ENCODE data around the gene SCFD2. TPM values are rescaled to one million over a fixed set of nuclear protein-coding genes. Genes with fewer than 3 reads are reported as not detected.

SCFD2 gene
- total and polyA plus RNA-seq, 5 donors from 2014 or later: 15.0 to 23.9 (median 16.3) TPM

DNA sequence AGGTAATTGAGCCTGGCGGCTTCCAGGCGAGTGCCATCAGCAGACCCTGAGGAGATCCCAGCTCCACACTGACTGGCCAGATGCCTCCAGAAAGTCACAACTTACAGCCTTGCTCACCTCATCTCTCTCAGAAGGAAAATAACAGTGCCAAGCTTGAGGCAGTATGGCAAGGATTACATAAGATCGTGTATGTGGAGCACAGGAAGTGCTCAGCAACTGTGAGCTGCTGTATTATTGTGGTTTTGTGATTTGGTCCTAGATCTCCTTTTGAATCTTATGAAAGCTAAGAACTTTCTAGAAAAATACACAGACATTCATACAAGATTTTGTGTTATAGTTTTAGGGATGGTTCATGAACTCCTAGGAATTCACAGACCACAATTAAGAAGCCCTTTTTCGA, 489.8 kb downstream of the SCFD2 start:
- Histone ChIP-seq H3K4me1 (ENCODE audit: control insufficient read depth, insufficient read depth, low read length, poor library complexity, severe bottlenecking) (no peaks in the 10 kb centered on the region), H3K4me3 (ENCODE audit: low read depth, low read length) (no peak overlapping the region), H3K36me3 (ENCODE audit: control insufficient read depth, insufficient read depth, low read length) (peaks cover 2% of the 10 kb centered on the region), H3K27ac (ENCODE audit: insufficient read depth, low read length, poor library complexity, severe bottlenecking) (no peak overlapping the region), H3K27me3 (ENCODE audit: control insufficient read depth, insufficient read depth, low read length) (no peaks in the 10 kb centered on the region), H3K9me3 (ENCODE audit: control insufficient read depth in 2 of 2, low read length in 2 of 2) (no peaks in the 10 kb centered on the region)
- Mint-ChIP-seq H3K9me3 (no peaks in the 10 kb centered on the region), H3K27me3 (no peaks in the 10 kb centered on the region), H3K27ac (no peak overlapping the region), H3K4me1 (peaks cover 0 to 7% (median 0%) of the 10 kb centered on the region in 4 donors), H3K4me3 (no peak overlapping the region), H3K36me3 (peaks cover 37% of the 10 kb centered on the region)
- DNase-seq (peak in 1 of 3 donors; percentile 12), ATAC-seq (ENCODE audit: low read depth in 2 of 2) (no peak)

DNA sequence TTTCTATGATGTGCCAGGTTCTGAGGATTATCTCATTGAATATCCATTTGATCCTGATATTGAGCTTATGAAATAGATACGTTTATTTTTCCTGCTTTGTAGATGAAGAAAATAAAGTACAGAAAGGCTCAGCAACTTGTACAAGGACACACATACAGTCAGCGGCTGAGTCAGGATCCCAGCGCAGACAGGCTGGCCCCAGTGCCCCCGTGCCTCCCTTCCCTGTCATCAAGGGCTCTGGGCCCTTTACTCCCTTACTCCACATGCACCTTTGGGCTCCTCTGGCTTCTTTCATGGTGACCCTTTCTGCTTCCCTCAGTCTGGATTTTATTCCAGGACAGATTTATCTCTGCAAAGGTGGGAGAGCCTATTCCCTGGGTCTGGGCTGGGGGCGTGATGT, 490.9 kb downstream of the SCFD2 start:
- H3K27me3 ChIP-seq (ENCODE audit: control insufficient read depth, insufficient read depth, low read length): no peaks in the 10 kb centered on the region
- H3K4me3 ChIP-seq (ENCODE audit: low read depth, low read length): no peak overlapping the region
- ATAC-seq (ENCODE audit: low read depth in 2 of 2): no peak
- Mint-ChIP-seq H3K36me3 (peaks cover 42% of the 10 kb centered on the region), H3K27me3 (no peaks in the 10 kb centered on the region), H3K9me3 (no peaks in the 10 kb centered on the region), H3K27ac (no peak overlapping the region), H3K4me3 (no peak overlapping the region), H3K4me1 (peaks cover 0 to 7% (median 0%) of the 10 kb centered on the region in 4 donors)
- DNase-seq: no peak
- H3K36me3 ChIP-seq (ENCODE audit: control insufficient read depth, insufficient read depth, low read length): peaks cover 2% of the 10 kb centered on the region
- H3K27ac ChIP-seq (ENCODE audit: insufficient read depth, low read length, poor library complexity, severe bottlenecking): no peak overlapping the region
- H3K9me3 ChIP-seq (ENCODE audit: control insufficient read depth in 2 of 2, low read length in 2 of 2): no peaks in the 10 kb centered on the region
- H3K4me1 ChIP-seq (ENCODE audit: control insufficient read depth, insufficient read depth, low read length, poor library complexity, severe bottlenecking): no peaks in the 10 kb centered on the region

DNA sequence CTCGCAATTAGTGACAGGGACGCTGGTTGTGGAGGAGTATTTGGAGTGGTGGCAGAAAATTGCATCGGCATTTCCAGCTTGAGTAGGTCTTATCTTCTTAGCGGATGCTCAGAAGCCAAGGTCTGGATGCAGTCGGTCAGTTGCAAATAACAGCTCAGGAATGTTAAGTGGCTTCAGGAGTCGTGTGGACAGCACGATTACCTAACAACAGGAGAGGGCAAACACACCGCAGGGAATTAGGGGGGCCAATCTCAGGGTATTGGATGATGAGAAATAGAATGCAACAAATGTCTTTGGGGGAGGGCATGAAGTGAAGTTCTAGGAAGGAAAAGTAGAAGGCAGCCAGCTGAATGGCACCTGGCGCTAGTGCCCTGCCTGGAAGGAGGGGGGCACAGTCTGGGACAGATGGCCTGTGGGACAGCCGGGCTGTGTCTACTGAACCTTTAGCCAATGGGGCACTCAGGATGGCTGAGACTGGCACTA, 492.0 kb downstream of the SCFD2 start:
- no peaks in the 10 kb centered on the region for H3K9me3 Mint-ChIP-seq
- no peaks in the 10 kb centered on the region for H3K9me3 ChIP-seq (ENCODE audit: control insufficient read depth in 2 of 2, low read length in 2 of 2)
- peaks cover 0 to 7% (median 0%) of the 10 kb centered on the region in 4 donors for H3K4me1 Mint-ChIP-seq
- H3K36me3 ChIP-seq (ENCODE audit: control insufficient read depth, insufficient read depth, low read length): peaks cover 2% of the 10 kb centered on the region
- no peak overlapping the region for H3K27ac ChIP-seq (ENCODE audit: insufficient read depth, low read length, poor library complexity, severe bottlenecking)
- DNase-seq (no peak), ATAC-seq (ENCODE audit: low read depth in 2 of 2) (no peak)
- H3K4me3 Mint-ChIP-seq: no peak overlapping the region
- H3K4me3 ChIP-seq (ENCODE audit: low read depth, low read length): no peak overlapping the region
- H3K36me3 Mint-ChIP-seq: peaks cover 40% of the 10 kb centered on the region
- peak overlapping the region in 1 of 3 donors; percentile 74 for H3K27ac Mint-ChIP-seq
- no peaks in the 10 kb centered on the region for H3K4me1 ChIP-seq (ENCODE audit: control insufficient read depth, insufficient read depth, low read length, poor library complexity, severe bottlenecking)
- no peaks in the 10 kb centered on the region for H3K27me3 ChIP-seq (ENCODE audit: control insufficient read depth, insufficient read depth, low read length)
- no peaks in the 10 kb centered on the region for H3K27me3 Mint-ChIP-seq

DNA sequence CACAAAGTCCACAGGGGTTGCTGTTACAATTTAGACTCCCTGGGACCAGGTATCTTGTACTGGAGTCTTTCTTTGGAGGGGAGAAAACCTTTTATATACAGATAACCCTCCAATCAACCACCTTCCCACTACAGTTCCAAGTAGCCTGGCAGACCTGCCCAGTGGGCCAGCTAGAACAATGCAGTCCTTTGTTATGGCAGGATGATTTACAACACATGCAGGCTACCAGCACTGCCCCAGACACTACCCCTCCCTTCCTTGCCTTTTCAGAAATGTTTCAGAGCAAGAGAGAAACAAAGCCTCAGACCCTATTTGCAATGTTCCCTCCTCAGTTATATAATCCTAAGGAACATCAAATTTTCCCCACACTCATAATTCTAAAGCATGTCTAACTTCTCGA, 492.7 kb downstream of the SCFD2 start:
- Histone ChIP-seq H3K4me3 (ENCODE audit: low read depth, low read length) (no peak overlapping the region), H3K27ac (ENCODE audit: insufficient read depth, low read length, poor library complexity, severe bottlenecking) (no peak overlapping the region), H3K36me3 (ENCODE audit: control insufficient read depth, insufficient read depth, low read length) (peaks cover 2% of the 10 kb centered on the region), H3K9me3 (ENCODE audit: control insufficient read depth in 2 of 2, low read length in 2 of 2) (no peaks in the 10 kb centered on the region), H3K27me3 (ENCODE audit: control insufficient read depth, insufficient read depth, low read length) (no peaks in the 10 kb centered on the region), H3K4me1 (ENCODE audit: control insufficient read depth, insufficient read depth, low read length, poor library complexity, severe bottlenecking) (no peaks in the 10 kb centered on the region)
- Mint-ChIP-seq H3K27me3 (no peaks in the 10 kb centered on the region), H3K27ac (no peak overlapping the region), H3K4me3 (no peak overlapping the region), H3K36me3 (peaks cover 38% of the 10 kb centered on the region), H3K4me1 (peaks cover 0 to 7% (median 0%) of the 10 kb centered on the region in 4 donors), H3K9me3 (no peaks in the 10 kb centered on the region)
- DNase-seq (no peak), ATAC-seq (ENCODE audit: low read depth in 2 of 2) (no peak)

DNA sequence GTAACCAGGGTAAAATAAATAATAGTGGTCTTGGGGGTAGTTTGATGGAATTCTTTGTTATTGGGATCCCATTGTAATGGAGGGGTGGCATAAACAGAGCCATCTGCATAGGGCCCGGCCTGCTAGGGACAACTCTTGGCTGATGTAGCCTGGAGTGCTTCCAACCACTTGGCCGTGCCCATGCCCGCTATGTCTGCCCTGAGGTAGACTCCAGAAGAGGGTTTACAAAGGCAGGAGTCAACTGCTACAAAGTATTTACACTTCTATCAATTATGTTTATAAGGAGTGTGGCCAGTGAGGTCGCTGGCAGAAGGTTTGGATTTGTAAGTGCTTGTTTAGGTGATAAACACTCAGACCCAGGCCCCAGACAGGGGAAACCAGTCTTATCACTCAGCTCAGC, 495.6 kb downstream of the SCFD2 start:
- no peak overlapping the region for H3K4me3 Mint-ChIP-seq
- Histone ChIP-seq H3K9me3 (ENCODE audit: control insufficient read depth in 2 of 2, low read length in 2 of 2) (no peaks in the 10 kb centered on the region), H3K36me3 (ENCODE audit: control insufficient read depth, insufficient read depth, low read length) (peaks cover 2% of the 10 kb centered on the region), H3K4me3 (ENCODE audit: low read depth, low read length) (no peak overlapping the region), H3K4me1 (ENCODE audit: control insufficient read depth, insufficient read depth, low read length, poor library complexity, severe bottlenecking) (no peaks in the 10 kb centered on the region), H3K27ac (ENCODE audit: insufficient read depth, low read length, poor library complexity, severe bottlenecking) (no peak overlapping the region), H3K27me3 (ENCODE audit: control insufficient read depth, insufficient read depth, low read length) (no peaks in the 10 kb centered on the region)
- H3K27me3 Mint-ChIP-seq: no peaks in the 10 kb centered on the region
- no peak for ATAC-seq (ENCODE audit: low read depth in 2 of 2)
- no peaks in the 10 kb centered on the region for H3K9me3 Mint-ChIP-seq
- DNase-seq: no peak
- no peaks in the 10 kb centered on the region for H3K4me1 Mint-ChIP-seq
- H3K27ac Mint-ChIP-seq: no peak overlapping the region
- peaks cover 34% of the 10 kb centered on the region for H3K36me3 Mint-ChIP-seq

DNA sequence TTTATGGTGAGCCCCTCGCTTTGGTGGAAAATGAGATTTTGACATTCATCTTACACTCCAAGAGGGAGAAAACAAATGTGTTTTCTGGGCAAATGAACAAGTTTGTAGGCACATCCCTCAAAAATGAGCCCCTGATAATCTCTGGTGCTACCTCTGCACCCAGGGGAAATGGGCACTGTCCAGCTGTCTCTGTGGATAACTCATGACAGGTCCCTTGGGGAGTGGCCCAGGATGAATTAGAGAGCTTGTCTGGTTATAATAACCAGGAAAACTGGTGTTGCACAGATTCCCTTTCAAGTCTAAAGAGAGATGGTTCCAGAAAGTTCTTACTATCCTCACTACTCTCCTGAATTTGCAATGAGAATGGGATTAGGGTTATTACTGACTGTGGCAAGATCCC, 496.2 kb downstream of the SCFD2 start:
- DNase-seq (no peak), ATAC-seq (ENCODE audit: low read depth in 2 of 2) (no peak)
- Mint-ChIP-seq H3K9me3 (no peaks in the 10 kb centered on the region), H3K27me3 (no peaks in the 10 kb centered on the region), H3K27ac (no peak overlapping the region), H3K36me3 (peaks cover 33% of the 10 kb centered on the region), H3K4me3 (no peak overlapping the region), H3K4me1 (no peaks in the 10 kb centered on the region)
- no peak overlapping the region for H3K27ac ChIP-seq (ENCODE audit: insufficient read depth, low read length, poor library complexity, severe bottlenecking)
- H3K4me1 ChIP-seq (ENCODE audit: control insufficient read depth, insufficient read depth, low read length, poor library complexity, severe bottlenecking): no peaks in the 10 kb centered on the region
- H3K4me3 ChIP-seq (ENCODE audit: low read depth, low read length): no peak overlapping the region
- H3K9me3 ChIP-seq (ENCODE audit: control insufficient read depth in 2 of 2, low read length in 2 of 2): no peaks in the 10 kb centered on the region
- H3K27me3 ChIP-seq (ENCODE audit: control insufficient read depth, insufficient read depth, low read length): no peaks in the 10 kb centered on the region
- peaks cover 2% of the 10 kb centered on the region for H3K36me3 ChIP-seq (ENCODE audit: control insufficient read depth, insufficient read depth, low read length)

DNA sequence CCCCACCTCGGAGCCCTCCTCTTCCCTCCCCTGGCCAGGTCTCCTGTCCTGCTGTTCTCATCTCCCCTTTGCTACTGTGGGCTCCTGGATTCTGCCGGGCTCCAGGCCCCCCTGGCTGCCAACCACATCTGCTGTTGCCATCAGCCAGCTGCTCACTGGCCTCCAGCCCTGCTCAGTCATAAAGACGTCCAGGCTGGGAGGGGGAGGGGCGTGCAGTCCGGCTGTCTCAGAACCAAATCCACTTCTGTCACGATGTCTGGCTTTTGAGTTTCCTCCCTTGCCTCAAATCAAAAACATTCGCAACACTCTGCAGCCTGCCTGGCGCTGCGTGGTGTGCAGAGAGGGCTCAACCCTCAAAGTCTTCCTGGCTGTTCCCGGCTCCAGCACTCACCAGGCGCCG, 496.7 kb downstream of the SCFD2 start:
- no peaks in the 10 kb centered on the region for H3K9me3 ChIP-seq (ENCODE audit: control insufficient read depth in 2 of 2, low read length in 2 of 2)
- H3K4me1 ChIP-seq (ENCODE audit: control insufficient read depth, insufficient read depth, low read length, poor library complexity, severe bottlenecking): no peaks in the 10 kb centered on the region
- Mint-ChIP-seq H3K4me3 (peak overlapping the region in 1 of 4 donors; percentile 40), H3K27me3 (peaks cover 1% of the 10 kb centered on the region), H3K4me1 (peaks cover 0 to 3% (median 0%) of the 10 kb centered on the region in 4 donors), H3K9me3 (no peaks in the 10 kb centered on the region), H3K27ac (no peak overlapping the region), H3K36me3 (peaks cover 33% of the 10 kb centered on the region)
- H3K27ac ChIP-seq (ENCODE audit: insufficient read depth, low read length, poor library complexity, severe bottlenecking): no peak overlapping the region
- ATAC-seq (ENCODE audit: low read depth in 2 of 2) (no peak), DNase-seq (no peak)
- H3K27me3 ChIP-seq (ENCODE audit: control insufficient read depth, insufficient read depth, low read length): no peaks in the 10 kb centered on the region
- H3K4me3 ChIP-seq (ENCODE audit: low read depth, low read length): no peak overlapping the region
- H3K36me3 ChIP-seq (ENCODE audit: control insufficient read depth, insufficient read depth, low read length): peaks cover 2% of the 10 kb centered on the region

DNA sequence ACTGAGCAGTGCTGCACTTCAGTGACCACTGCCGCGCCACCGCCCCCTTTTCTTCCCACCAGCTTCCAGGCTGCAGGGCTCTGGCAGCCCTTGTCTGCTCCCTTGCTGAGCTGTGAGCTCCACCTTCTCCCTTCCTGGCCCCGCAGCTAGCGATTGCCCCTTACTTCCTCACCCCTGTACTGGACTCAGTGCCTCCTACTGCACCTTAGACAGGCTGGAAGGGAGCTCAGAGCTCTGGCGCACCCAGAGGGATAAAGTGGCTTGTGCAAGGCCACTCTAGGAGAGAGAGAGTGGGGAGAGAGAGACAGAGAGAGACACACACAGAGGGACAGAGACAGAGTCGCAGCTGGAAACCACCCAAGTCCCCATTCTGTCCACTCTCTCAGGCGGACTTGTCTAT, 497.7 kb downstream of the SCFD2 start:
- peaks cover 2% of the 10 kb centered on the region for H3K27me3 ChIP-seq (ENCODE audit: control insufficient read depth, insufficient read depth, low read length)
- no peak overlapping the region for H3K4me3 Mint-ChIP-seq
- H3K27ac Mint-ChIP-seq: no peak overlapping the region
- H3K9me3 ChIP-seq (ENCODE audit: control insufficient read depth in 2 of 2, low read length in 2 of 2): no peaks in the 10 kb centered on the region
- H3K4me3 ChIP-seq (ENCODE audit: low read depth, low read length): no peak overlapping the region
- DNase-seq (no peak), ATAC-seq (ENCODE audit: low read depth in 2 of 2) (no peak)
- no peaks in the 10 kb centered on the region for H3K4me1 ChIP-seq (ENCODE audit: control insufficient read depth, insufficient read depth, low read length, poor library complexity, severe bottlenecking)
- no peaks in the 10 kb centered on the region for H3K36me3 ChIP-seq (ENCODE audit: control insufficient read depth, insufficient read depth, low read length)
- peaks cover 0 to 6% (median 3%) of the 10 kb centered on the region in 4 donors for H3K4me1 Mint-ChIP-seq
- peaks cover 10% of the 10 kb centered on the region for H3K27me3 Mint-ChIP-seq
- H3K9me3 Mint-ChIP-seq: no peaks in the 10 kb centered on the region
- peaks cover 24% of the 10 kb centered on the region for H3K36me3 Mint-ChIP-seq
- no peak overlapping the region for H3K27ac ChIP-seq (ENCODE audit: insufficient read depth, low read length, poor library complexity, severe bottlenecking)

All from CD4-positive, CD25-positive, alpha-beta regulatory T cell (primary cell).